A673 (cell line): ENCODE results near the gene PAX5. TPM values are rescaled to one million over a fixed set of nuclear protein-coding genes. Genes with fewer than 3 reads are reported as not detected.

ENCODE experiments used
- BruUV-seq: library from RNA; stranded (reverse); fragments of 400-500 nt; replicated peaks from 2 replicates; lab custom pipeline; 2021; lab: Mats Ljungman, UMichigan
- CTCF ChIA-PET: fragments of 300-600 bp; sonication (Branson Sonifier 250); formaldehyde crosslinking; loops from one replicate; lab custom pipeline; 2022; ENCODE audit warnings: antibody characterized with exemption; lab: Charles Lee
- POLR2A ChIA-PET: fragments of 300-600 bp; sonication (Branson Sonifier 250); formaldehyde crosslinking; loops from one replicate; lab custom pipeline; 2022; ENCODE audit warnings: antibody characterized with exemption; ENCODE audit not compliant: low non-redundant PET; lab: Charles Lee
- DNase-seq: peaks from one replicate; pipeline ENCODE4 v3.0.0-alpha.2; 2015; ENCODE audit warnings: low spot score
- H3K27ac ChIP-seq: fragments of 200-600 bp; sonication (generic); 2 replicates; pipeline ENCODE4 v1.5.1; 2016; ENCODE audit warnings: mixed run types, low read depth, mild to moderate bottlenecking, mixed read lengths, antibody characterized with exemption, low read length; ENCODE audit not compliant: poor library complexity, severe bottlenecking
- H3K27me3 ChIP-seq: fragments of 200-600 bp; sonication (generic); replicated peaks from 2 replicates; pipeline ENCODE4 v1.6.1; 2017; ENCODE audit warnings: mixed run types, low read depth, mild to moderate bottlenecking, mixed read lengths, antibody characterized with exemption, low read length; ENCODE audit not compliant: insufficient read depth, poor library complexity
- H3K36me3 ChIP-seq: fragments of 200-600 bp; sonication (generic); 2 replicates; pipeline ENCODE4 v1.6.1; 2016; ENCODE audit warnings: mixed run types, mild to moderate bottlenecking, mixed read lengths, antibody characterized with exemption, low read length; ENCODE audit not compliant: insufficient read depth, poor library complexity, severe bottlenecking
- H3K4me1 ChIP-seq: fragments of 200-600 bp; sonication (generic); 2 replicates; pipeline ENCODE4 v1.6.1; 2017; ENCODE audit warnings: mixed run types, mild to moderate bottlenecking, mixed read lengths, antibody characterized with exemption, low read length; ENCODE audit not compliant: insufficient read depth, poor library complexity, severe bottlenecking
- H3K4me3 ChIP-seq: fragments of 200-600 bp; sonication (generic); 2 replicates; pipeline ENCODE4 v1.5.1; 2016; ENCODE audit warnings: low read depth, mixed run types, mild to moderate bottlenecking, mixed read lengths, low read length; ENCODE audit not compliant: poor library complexity, severe bottlenecking
- H3K9me3 ChIP-seq: fragments of 200-600 bp; sonication (generic); 2 replicates; pipeline ENCODE4 v1.6.1; 2016; ENCODE audit warnings: mixed run types, low read depth, mild to moderate bottlenecking, mixed read lengths, antibody characterized with exemption, low read length; ENCODE audit not compliant: poor library complexity, severe bottlenecking
- EZH2 ChIP-seq: fragments of 200-600 bp; sonication (generic); IDR thresholded peaks from 2 replicates; pipeline ENCODE4 v1.6.1; 2017; ENCODE audit warnings: borderline replicate concordance, low read depth, mild to moderate bottlenecking, mixed read lengths, antibody characterized with exemption, low read length; ENCODE audit not compliant: poor library complexity, severe bottlenecking
- intact Hi-C: fragments of 100-400 bp; cut with micrococcal nuclease; formaldehyde crosslinking; loops from one replicate; pipeline ENCODE4 v1.10.0; 2022; ENCODE audit not compliant: unreplicated experiment
- total RNA-seq: library from RNA; stranded (reverse); gene quantifications from 2 replicates; pipeline ENCODE4 v1.2.3, GENCODE V29; 2021
- TF ChIP-seq, protein P1 (sequence below): fragments of 300-800, 200-600 bp; sonication (generic); conservative IDR thresholded peaks from 2 replicates; pipeline ENCODE4 v1.5.1; 2017; ENCODE audit warnings: low read depth, mild to moderate bottlenecking, antibody characterized with exemption, low read length, moderate library complexity, mixed read lengths

PAX5 gene
- total RNA-seq, 1 experiment from 2014 or later: 5.5 TPM

DNA sequence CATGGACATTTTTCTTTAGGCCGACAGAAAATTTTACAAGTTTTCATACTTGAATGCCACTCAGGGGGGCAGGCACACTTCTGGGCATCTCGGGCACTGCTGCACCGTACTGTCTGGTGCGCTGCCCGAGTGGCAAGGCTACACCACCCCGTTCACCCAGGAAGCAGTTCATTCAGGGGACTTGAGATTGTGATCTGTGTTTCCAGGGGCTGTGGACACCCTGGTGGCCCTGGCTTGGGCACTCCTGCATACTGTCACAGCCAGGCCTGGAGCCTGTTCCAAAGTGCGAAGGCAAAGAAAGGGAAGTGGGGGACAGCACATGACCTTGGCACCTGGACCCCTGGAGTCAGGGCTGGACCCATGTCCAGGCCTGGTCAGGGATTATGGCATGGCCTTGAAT lies 197.6 kb downstream of the PAX5 start:
- no peak for TF ChIP-seq EZH2
- TF ChIP-seq, protein P1, sequence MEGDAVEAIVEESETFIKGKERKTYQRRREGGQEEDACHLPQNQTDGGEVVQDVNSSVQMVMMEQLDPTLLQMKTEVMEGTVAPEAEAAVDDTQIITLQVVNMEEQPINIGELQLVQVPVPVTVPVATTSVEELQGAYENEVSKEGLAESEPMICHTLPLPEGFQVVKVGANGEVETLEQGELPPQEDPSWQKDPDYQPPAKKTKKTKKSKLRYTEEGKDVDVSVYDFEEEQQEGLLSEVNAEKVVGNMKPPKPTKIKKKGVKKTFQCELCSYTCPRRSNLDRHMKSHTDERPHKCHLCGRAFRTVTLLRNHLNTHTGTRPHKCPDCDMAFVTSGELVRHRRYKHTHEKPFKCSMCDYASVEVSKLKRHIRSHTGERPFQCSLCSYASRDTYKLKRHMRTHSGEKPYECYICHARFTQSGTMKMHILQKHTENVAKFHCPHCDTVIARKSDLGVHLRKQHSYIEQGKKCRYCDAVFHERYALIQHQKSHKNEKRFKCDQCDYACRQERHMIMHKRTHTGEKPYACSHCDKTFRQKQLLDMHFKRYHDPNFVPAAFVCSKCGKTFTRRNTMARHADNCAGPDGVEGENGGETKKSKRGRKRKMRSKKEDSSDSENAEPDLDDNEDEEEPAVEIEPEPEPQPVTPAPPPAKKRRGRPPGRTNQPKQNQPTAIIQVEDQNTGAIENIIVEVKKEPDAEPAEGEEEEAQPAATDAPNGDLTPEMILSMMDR: no peak
- ChIA-PET CTCF (no interaction called here), POLR2A (no interaction called here)
- no TSS peak for BruUV-seq
- Histone ChIP-seq H3K9me3 (no peaks in the 10 kb centered on the region), H3K27ac (no peak overlapping the region), H3K36me3 (no peaks in the 10 kb centered on the region), H3K27me3 (no peaks in the 10 kb centered on the region), H3K4me3 (no peak overlapping the region), H3K4me1 (no peaks in the 10 kb centered on the region)
- no peak for DNase-seq
- intact Hi-C loops: no loop called here

DNA sequence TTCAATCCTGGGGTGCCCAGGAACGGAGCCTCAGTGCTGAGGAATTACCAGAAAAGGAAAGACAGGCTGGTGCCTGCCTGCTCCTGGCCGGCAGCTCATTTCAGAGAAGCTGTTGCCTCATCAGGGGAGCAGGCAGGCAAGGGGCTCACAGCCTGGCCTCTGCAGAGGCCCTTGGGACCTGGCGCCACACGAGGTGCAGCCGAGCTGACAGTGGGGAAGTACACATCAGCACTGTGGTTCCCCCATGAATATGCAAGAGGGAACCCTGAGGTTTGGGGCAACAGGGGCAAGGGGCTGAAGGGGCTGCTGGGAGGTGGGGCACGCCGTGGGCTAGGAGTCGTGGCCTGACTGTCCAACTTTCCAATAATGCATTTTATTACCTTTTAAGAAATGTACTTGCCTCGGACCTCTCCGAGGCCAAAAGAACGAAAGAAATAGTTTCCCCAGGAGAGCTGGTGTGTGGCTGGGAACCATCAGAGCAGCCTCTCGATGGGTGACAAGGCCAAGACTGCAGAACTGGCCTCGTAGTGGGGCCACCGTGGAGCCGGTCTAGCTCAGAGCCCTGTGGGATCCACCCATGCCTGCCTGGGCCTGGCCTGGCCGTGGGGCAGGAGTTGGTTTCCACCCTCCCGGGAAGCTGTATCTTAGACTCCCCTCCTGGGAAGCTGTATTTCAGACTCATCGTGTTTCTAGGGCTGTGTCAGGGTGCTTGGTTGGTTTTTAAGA lies 198.6 kb downstream of the PAX5 start:
- Histone ChIP-seq H3K4me3 (no peak overlapping the region), H3K27ac (no peak overlapping the region), H3K9me3 (no peaks in the 10 kb centered on the region), H3K27me3 (no peaks in the 10 kb centered on the region), H3K36me3 (no peaks in the 10 kb centered on the region), H3K4me1 (no peaks in the 10 kb centered on the region)
- DNase-seq: no peak
- POLR2A ChIA-PET: no interaction called here
- TF ChIP-seq, protein P1: no peak
- no peak for TF ChIP-seq EZH2
- no TSS peak for BruUV-seq
- intact Hi-C loops: no loop called here
- CTCF ChIA-PET: no interaction called here

DNA sequence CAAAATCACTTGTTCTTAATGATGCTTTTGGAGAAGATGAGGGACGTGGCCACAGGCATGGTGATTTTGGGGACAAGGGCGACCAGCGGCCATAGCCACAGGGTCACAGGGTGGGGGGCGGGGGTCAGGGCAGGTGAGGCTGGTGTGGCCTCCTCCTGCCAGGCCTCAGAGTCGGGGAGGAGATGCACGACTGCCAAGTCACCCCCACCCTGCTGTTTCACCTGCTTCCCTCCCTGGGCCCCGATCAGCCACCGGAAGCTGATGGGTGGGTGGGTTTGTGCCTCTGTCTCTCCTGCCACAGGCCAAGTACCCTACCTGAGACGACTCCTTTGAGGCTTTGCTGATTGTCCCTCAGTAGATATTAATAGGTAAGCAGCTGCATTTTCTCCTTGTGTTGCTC lies 199.3 kb downstream of the PAX5 start:
- no TSS peak for BruUV-seq

More for the DNA sequence above, 199.3 kb downstream of the PAX5 start:
- Histone ChIP-seq H3K4me3 (no peak overlapping the region), H3K4me1 (no peaks in the 10 kb centered on the region), H3K9me3 (no peaks in the 10 kb centered on the region), H3K27me3 (no peaks in the 10 kb centered on the region), H3K36me3 (no peaks in the 10 kb centered on the region), H3K27ac (no peak overlapping the region)
- DNase-seq: no peak
- intact Hi-C loops: no loop called here
- ChIA-PET CTCF (no interaction called here), POLR2A (no interaction called here)
- no peak for TF ChIP-seq EZH2
- TF ChIP-seq, protein P1: no peak
